Activated CD8-positive, alpha-beta T cell treated with anti-CD3 and anti-CD28 coated beads, Interleukin-2, amount 10 ng/mL, durations not matched to agents 7 days and 5 days (primary cell): ENCODE measurements around the gene CEP63. TPM values are rescaled to one million over a fixed set of nuclear protein-coding genes. Genes with fewer than 3 reads are reported as not detected.

Experiments used
- ATAC-seq: fragments of 150-1000 bp; cut with Tn5 transposase; one replicate; pipeline ENCODE4 v1.10.0; 2021; ENCODE audit warnings: moderate library complexity
- CTCF ChIA-PET: fragments of 350-600 bp; sonication (Branson Sonifier 250); formaldehyde crosslinking; loops from one replicate; lab custom pipeline; 2021; ENCODE audit warnings: antibody characterized with exemption; lab: Charles Lee
- POLR2A ChIA-PET: fragments of 350-600 bp; sonication (Branson Sonifier 250); formaldehyde crosslinking; loops from one replicate; lab custom pipeline; 2021; ENCODE audit warnings: antibody characterized with exemption; lab: Charles Lee
- DNase-seq: peaks from one replicate; pipeline ENCODE4 v3.0.0-alpha.2; 2020
- H3K27ac Mint-ChIP-seq: one replicate; pipeline ENCODE4 v1.8.0; 2021; ENCODE audit warnings: mild to moderate bottlenecking, mixed read lengths
- H3K27me3 Mint-ChIP-seq: one replicate; pipeline ENCODE4 v1.8.0; 2021; ENCODE audit warnings: low read depth, mixed read lengths
- H3K36me3 Mint-ChIP-seq: one replicate; pipeline ENCODE4 v1.8.0; 2021; ENCODE audit warnings: low read depth, mixed read lengths
- H3K4me1 Mint-ChIP-seq: one replicate; pipeline ENCODE4 v1.8.0; 2021; ENCODE audit warnings: low read depth, mixed read lengths
- H3K4me3 Mint-ChIP-seq: one replicate; pipeline ENCODE4 v1.8.0; 2021; ENCODE audit warnings: mild to moderate bottlenecking, mixed read lengths
- H3K9me3 Mint-ChIP-seq: one replicate; pipeline ENCODE4 v1.8.0; 2022; ENCODE audit warnings: mixed read lengths; ENCODE audit not compliant: insufficient read depth
- total RNA-seq, 2 experiments: library from RNA; stranded (reverse); gene quantifications; one replicate each; pipeline ENCODE4 v1.2.3, GENCODE V29; 2021

CEP63 gene
- total RNA-seq, 2 experiments from 2014 or later: 26.5 to 27.7 TPM

- peaks cover 3% of the 10 kb centered on the region for H3K27me3 Mint-ChIP-seq
- no peak overlapping the region for H3K4me3 Mint-ChIP-seq
- DNase-seq (no peak), ATAC-seq (no peak)
- H3K27ac Mint-ChIP-seq: no peak overlapping the region
- CTCF ChIA-PET: no interaction called here
- H3K36me3 Mint-ChIP-seq: no peaks in the 10 kb centered on the region
- H3K9me3 Mint-ChIP-seq: no peaks in the 10 kb centered on the region
- POLR2A ChIA-PET: no interaction called here
- H3K4me1 Mint-ChIP-seq: no peaks in the 10 kb centered on the region
These were observed 127.2 kb downstream of the CEP63 start for GRCh38 chr3:134613006-134613520.

- no peaks in the 10 kb centered on the region for H3K36me3 Mint-ChIP-seq
- no peaks in the 10 kb centered on the region for H3K9me3 Mint-ChIP-seq
- POLR2A ChIA-PET: no interaction called here
- H3K4me3 Mint-ChIP-seq: no peak overlapping the region
- peaks cover 3% of the 10 kb centered on the region for H3K27me3 Mint-ChIP-seq
- no peak overlapping the region for H3K27ac Mint-ChIP-seq
- CTCF ChIA-PET: interaction anchor here (2.5 kb wide), 1 partner anchor 14 kb away, joined by 8 read pairs; no protein-coding TSS in a partner anchor
- ATAC-seq (no peak), DNase-seq (no peak)
- H3K4me1 Mint-ChIP-seq: no peaks in the 10 kb centered on the region
These were observed 129.1 kb downstream of the CEP63 start for GRCh38 chr3:134614955-134615354.

- no peaks in the 10 kb centered on the region for H3K36me3 Mint-ChIP-seq
- DNase-seq (no peak), ATAC-seq (no peak)
- H3K4me3 Mint-ChIP-seq: no peak overlapping the region
- ChIA-PET CTCF (interaction anchor here (0.7 to 2.5 kb wide), 2 partner anchors 15 to 25 kb away, joined by 3 to 8 read pairs; no protein-coding TSS in a partner anchor), POLR2A (interaction anchor here (0.6 kb wide), 1 partner anchor 897 kb away, joined by 5 read pairs; no protein-coding TSS in a partner anchor)
- no peak overlapping the region for H3K27ac Mint-ChIP-seq
- peaks cover 3% of the 10 kb centered on the region for H3K27me3 Mint-ChIP-seq
- H3K9me3 Mint-ChIP-seq: no peaks in the 10 kb centered on the region
- no peaks in the 10 kb centered on the region for H3K4me1 Mint-ChIP-seq
These were observed 129.9 kb downstream of the CEP63 start for GRCh38 chr3:134615743-134616142.

GRCh38 chr3:134617608-134618477 lies 132.0 kb downstream of the CEP63 start:
- H3K4me3 Mint-ChIP-seq: no peak overlapping the region

GRCh38 chr3:134618478-134619300 lies 132.8 kb downstream of the CEP63 start:
- ChIA-PET CTCF (no interaction called here), POLR2A (no interaction called here)
- H3K4me1 Mint-ChIP-seq: no peaks in the 10 kb centered on the region
- H3K27ac Mint-ChIP-seq: no peak overlapping the region
- no peaks in the 10 kb centered on the region for H3K9me3 Mint-ChIP-seq
- ATAC-seq: no peak
- H3K36me3 Mint-ChIP-seq: no peaks in the 10 kb centered on the region
- no peak for DNase-seq
- H3K4me3 Mint-ChIP-seq: no peak overlapping the region
- H3K27me3 Mint-ChIP-seq: peaks cover 3% of the 10 kb centered on the region

More at GRCh38 chr3:134617608-134618477, 132.0 kb downstream of the CEP63 start:
- ChIA-PET CTCF (no interaction called here), POLR2A (no interaction called here)
- no peak overlapping the region for H3K27ac Mint-ChIP-seq
- peaks cover 3% of the 10 kb centered on the region for H3K27me3 Mint-ChIP-seq
- no peaks in the 10 kb centered on the region for H3K9me3 Mint-ChIP-seq
- no peaks in the 10 kb centered on the region for H3K4me1 Mint-ChIP-seq
- ATAC-seq: no peak
- DNase-seq: no peak
- H3K36me3 Mint-ChIP-seq: no peaks in the 10 kb centered on the region

GRCh38 chr3:134619301-134619615 lies 133.4 kb downstream of the CEP63 start:
- POLR2A ChIA-PET: no interaction called here
- Mint-ChIP-seq H3K27ac (no peak overlapping the region), H3K4me3 (no peak overlapping the region), H3K9me3 (no peaks in the 10 kb centered on the region), H3K36me3 (no peaks in the 10 kb centered on the region), H3K27me3 (peaks cover 3% of the 10 kb centered on the region), H3K4me1 (no peaks in the 10 kb centered on the region)
- CTCF ChIA-PET: no interaction called here
- ATAC-seq (no peak), DNase-seq (no peak)

- ChIA-PET POLR2A (no interaction called here), CTCF (no interaction called here)
- H3K9me3 Mint-ChIP-seq: no peaks in the 10 kb centered on the region
These were observed 134.1 kb downstream of the CEP63 start for GRCh38 chr3:134619884-134620445.

GRCh38 chr3:134620476-134621115 lies 134.7 kb downstream of the CEP63 start:
- peaks cover 3% of the 10 kb centered on the region for H3K27me3 Mint-ChIP-seq
- no peak overlapping the region for H3K4me3 Mint-ChIP-seq
- no peaks in the 10 kb centered on the region for H3K9me3 Mint-ChIP-seq
- CTCF ChIA-PET: no interaction called here
- DNase-seq (no peak), ATAC-seq (no peak)
- no peaks in the 10 kb centered on the region for H3K36me3 Mint-ChIP-seq
- POLR2A ChIA-PET: no interaction called here
- no peaks in the 10 kb centered on the region for H3K4me1 Mint-ChIP-seq
- no peak overlapping the region for H3K27ac Mint-ChIP-seq

More at GRCh38 chr3:134619884-134620445, 134.1 kb downstream of the CEP63 start:
- Mint-ChIP-seq H3K27ac (no peak overlapping the region), H3K4me1 (no peaks in the 10 kb centered on the region), H3K36me3 (no peaks in the 10 kb centered on the region), H3K4me3 (no peak overlapping the region), H3K27me3 (peaks cover 3% of the 10 kb centered on the region)
- ATAC-seq: no peak
- no peak for DNase-seq

- DNase-seq (no peak), ATAC-seq (no peak)
- ChIA-PET CTCF (no interaction called here), POLR2A (no interaction called here)
- Mint-ChIP-seq H3K27me3 (no peaks in the 10 kb centered on the region), H3K4me3 (no peak overlapping the region), H3K36me3 (no peaks in the 10 kb centered on the region), H3K9me3 (no peaks in the 10 kb centered on the region), H3K4me1 (no peaks in the 10 kb centered on the region), H3K27ac (no peak overlapping the region)
These were observed 136.0 kb downstream of the CEP63 start for GRCh38 chr3:134621854-134622253.

- Mint-ChIP-seq H3K4me1 (no peaks in the 10 kb centered on the region), H3K27ac (no peak overlapping the region), H3K36me3 (no peaks in the 10 kb centered on the region), H3K27me3 (no peaks in the 10 kb centered on the region), H3K4me3 (no peak overlapping the region), H3K9me3 (no peaks in the 10 kb centered on the region)
- ATAC-seq (no peak), DNase-seq (no peak)
- POLR2A ChIA-PET: no interaction called here
- CTCF ChIA-PET: no interaction called here
These were observed 137.0 kb downstream of the CEP63 start for GRCh38 chr3:134622806-134623365.

GRCh38 chr3:134623615-134624245 lies 137.9 kb downstream of the CEP63 start:
- no peaks in the 10 kb centered on the region for H3K27me3 Mint-ChIP-seq
- no peaks in the 10 kb centered on the region for H3K9me3 Mint-ChIP-seq
- ChIA-PET POLR2A (no interaction called here), CTCF (interaction anchor here (1.1 kb wide), 1 partner anchor 18 kb away, joined by 3 read pairs; no protein-coding TSS in a partner anchor)
- ATAC-seq: no peak
- H3K4me3 Mint-ChIP-seq: no peak overlapping the region
- H3K27ac Mint-ChIP-seq: no peak overlapping the region
- DNase-seq: no peak
- no peaks in the 10 kb centered on the region for H3K4me1 Mint-ChIP-seq
- H3K36me3 Mint-ChIP-seq: no peaks in the 10 kb centered on the region
